HEK293T (cell line): ENCODE measurements around the gene TMEM143.

Source experiments
- FOXA1 ChIP-seq: fragments of 450-650 bp; IDR thresholded peaks from 2 replicates; pipeline ENCODE4 v1.6.1; 2016; ENCODE audit warnings: mild to moderate bottlenecking
- L3MBTL2 ChIP-seq: fragments of 450-650 bp; conservative IDR thresholded peaks from 2 replicates; pipeline ENCODE4 v1.6.1; 2016; ENCODE audit warnings: mild to moderate bottlenecking
- SP1 ChIP-seq: fragments of 450-650 bp; IDR thresholded peaks from 2 replicates; pipeline ENCODE4 v1.6.1; 2017
- SUZ12 ChIP-seq: fragments of 450-650 bp; IDR thresholded peaks from 2 replicates; pipeline ENCODE4 v1.6.1; 2016; ENCODE audit warnings: mild to moderate bottlenecking
- TARDBP ChIP-seq: fragments of 450-650 bp; IDR thresholded peaks from 2 replicates; pipeline ENCODE4 v1.6.1; 2016

DNA sequence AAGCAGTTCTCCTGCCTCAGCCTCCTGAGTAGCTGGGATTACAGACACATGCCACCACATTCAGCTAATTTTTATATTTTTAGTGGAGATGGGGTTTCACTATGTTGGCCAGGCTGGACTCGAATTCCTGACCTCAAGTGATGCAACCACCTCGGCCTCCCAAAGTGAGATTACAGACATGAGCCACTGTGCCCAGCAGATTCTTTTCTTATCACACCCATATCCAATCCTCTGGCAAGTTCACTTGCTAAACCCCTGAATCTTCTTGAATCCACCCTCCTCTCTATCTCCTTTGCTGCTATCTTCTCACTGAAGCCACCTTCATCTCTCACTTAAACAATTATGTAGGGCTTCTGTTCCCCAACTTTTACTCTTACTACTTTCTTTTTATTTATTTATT is 17.5 kb downstream of the TMEM143 start:
- TF ChIP-seq FOXA1 (no peak), TARDBP (no peak), L3MBTL2 (no peak), SP1 (no peak), SUZ12 (no peak)
